Measurements from ENCODE around the gene ASIC3.

- TF ChIP-seq PBX3 (IDR thresholded peaks at IDR 0.05) (no peak), NR3C1 (IDR thresholded peaks at IDR 0.05) (no peak), JUNB (IDR thresholded peaks at IDR 0.05) (no peak), EP300 (IDR thresholded peaks at IDR 0.05) (no peak), CHD2 (IDR thresholded peaks at IDR 0.05; ENCODE audit: low read length, partially characterized antibody) (no peak), NFE2L2 (conservative IDR thresholded peaks at IDR 0.05; ENCODE audit: low read length) (no peak), RFX5 (IDR thresholded peaks at IDR 0.05) (no peak)
- TF ChIP-seq, protein P1, sequence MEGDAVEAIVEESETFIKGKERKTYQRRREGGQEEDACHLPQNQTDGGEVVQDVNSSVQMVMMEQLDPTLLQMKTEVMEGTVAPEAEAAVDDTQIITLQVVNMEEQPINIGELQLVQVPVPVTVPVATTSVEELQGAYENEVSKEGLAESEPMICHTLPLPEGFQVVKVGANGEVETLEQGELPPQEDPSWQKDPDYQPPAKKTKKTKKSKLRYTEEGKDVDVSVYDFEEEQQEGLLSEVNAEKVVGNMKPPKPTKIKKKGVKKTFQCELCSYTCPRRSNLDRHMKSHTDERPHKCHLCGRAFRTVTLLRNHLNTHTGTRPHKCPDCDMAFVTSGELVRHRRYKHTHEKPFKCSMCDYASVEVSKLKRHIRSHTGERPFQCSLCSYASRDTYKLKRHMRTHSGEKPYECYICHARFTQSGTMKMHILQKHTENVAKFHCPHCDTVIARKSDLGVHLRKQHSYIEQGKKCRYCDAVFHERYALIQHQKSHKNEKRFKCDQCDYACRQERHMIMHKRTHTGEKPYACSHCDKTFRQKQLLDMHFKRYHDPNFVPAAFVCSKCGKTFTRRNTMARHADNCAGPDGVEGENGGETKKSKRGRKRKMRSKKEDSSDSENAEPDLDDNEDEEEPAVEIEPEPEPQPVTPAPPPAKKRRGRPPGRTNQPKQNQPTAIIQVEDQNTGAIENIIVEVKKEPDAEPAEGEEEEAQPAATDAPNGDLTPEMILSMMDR (IDR thresholded peaks at IDR 0.05): no peak
- TF ChIP-seq, protein P2, sequence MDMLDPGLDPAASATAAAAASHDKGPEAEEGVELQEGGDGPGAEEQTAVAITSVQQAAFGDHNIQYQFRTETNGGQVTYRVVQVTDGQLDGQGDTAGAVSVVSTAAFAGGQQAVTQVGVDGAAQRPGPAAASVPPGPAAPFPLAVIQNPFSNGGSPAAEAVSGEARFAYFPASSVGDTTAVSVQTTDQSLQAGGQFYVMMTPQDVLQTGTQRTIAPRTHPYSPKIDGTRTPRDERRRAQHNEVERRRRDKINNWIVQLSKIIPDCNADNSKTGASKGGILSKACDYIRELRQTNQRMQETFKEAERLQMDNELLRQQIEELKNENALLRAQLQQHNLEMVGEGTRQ (IDR thresholded peaks at IDR 0.05): no peak
These were observed 29.2 kb upstream of the ASIC3 start for GRCh38 chr7:151019130-151019447.

All from A549 (cell line).